EL (cell line): Measurements from ENCODE around the gene DNAH14.
"Not testable (repeated sequence)": the region's sequence is repeated elsewhere in the genome, so short reads cannot be mapped to it uniquely, and the experiment has no call there.

Experiments
- DNase-seq: peaks from one replicate; pipeline ENCODE4 v3.0.0-alpha.2; 2016

DNAH14 gene

GRCh38 chr1:225360119-225360518 is 430.6 kb downstream of the DNAH14 start:
- DNase-seq: no peak

- no peak for DNase-seq
Observed at GRCh38 chr1:225361176-225361575, 431.7 kb downstream of the DNAH14 start.

GRCh38 chr1:225362805-225363204 is 433.3 kb downstream of the DNAH14 start:
- DNase-seq: no peak

GRCh38 chr1:225364439-225364838 is 435.0 kb downstream of the DNAH14 start:
- DNase-seq: no peak

GRCh38 chr1:225366018-225366417 is 436.5 kb downstream of the DNAH14 start:
- no peak for DNase-seq

GRCh38 chr1:225366552-225366951 is 437.1 kb downstream of the DNAH14 start:
- no peak for DNase-seq

GRCh38 chr1:225368036-225368552 is 438.6 kb downstream of the DNAH14 start:
- no peak for DNase-seq

- no peak for DNase-seq
Observed at GRCh38 chr1:225371366-225372010, 442.0 kb downstream of the DNAH14 start.

GRCh38 chr1:225373155-225373554 is 443.7 kb downstream of the DNAH14 start:
- DNase-seq: no peak

GRCh38 chr1:225374996-225375395 is 445.5 kb downstream of the DNAH14 start:
- no peak for DNase-seq

GRCh38 chr1:225378880-225379279 is 449.4 kb downstream of the DNAH14 start:
- DNase-seq: peak; percentile 44

GRCh38 chr1:225380691-225381090 is 451.2 kb downstream of the DNAH14 start:
- no peak for DNase-seq

- not testable (repeated sequence) for DNase-seq
Observed at GRCh38 chr1:225386860-225387259, 457.4 kb downstream of the DNAH14 start.

GRCh38 chr1:225388372-225388771 is 458.9 kb downstream of the DNAH14 start:
- no peak for DNase-seq

- DNase-seq: no peak
Observed at GRCh38 chr1:225389843-225390242, 460.4 kb downstream of the DNAH14 start.

GRCh38 chr1:225396357-225396756 is 466.9 kb downstream of the DNAH14 start:
- DNase-seq: no peak

GRCh38 chr1:225400968-225401367 is 471.5 kb downstream of the DNAH14 start:
- no peak for DNase-seq

GRCh38 chr1:225406976-225407725 is 477.7 kb downstream of the DNAH14 start:
- DNase-seq: no peak

GRCh38 chr1:225407755-225408154 is 478.3 kb downstream of the DNAH14 start:
- DNase-seq: no peak

GRCh38 chr1:225408249-225408648 is 478.8 kb downstream of the DNAH14 start:
- no peak for DNase-seq

- DNase-seq: no peak
Observed at GRCh38 chr1:225409051-225409450, 479.6 kb downstream of the DNAH14 start.

- no peak for DNase-seq
Observed at GRCh38 chr1:225410036-225410435, 480.6 kb downstream of the DNAH14 start.

GRCh38 chr1:225412321-225412720 is 482.8 kb downstream of the DNAH14 start:
- no peak for DNase-seq

- DNase-seq: no peak
Observed at GRCh38 chr1:225412803-225413351, 483.4 kb downstream of the DNAH14 start.
